PFSK-1 (cell line): ENCODE results near the gene CFAP77.

ENCODE experiments used
- FOXP2 ChIP-seq: optimal IDR thresholded peaks from 2 replicates; pipeline ENCODE3; 2011; ENCODE audit warnings: borderline replicate concordance, control low read depth, inconsistent platforms; ENCODE audit not compliant: insufficient read depth; ENCODE audit errors: extremely low read length, extremely low read depth
- POLR2AphosphoS5 ChIP-seq: IDR thresholded peaks from 2 replicates; pipeline ENCODE4 v1.6.1; 2012; ENCODE audit warnings: low read depth, mild to moderate bottlenecking, control low read depth, low read length, moderate library complexity

DNA sequence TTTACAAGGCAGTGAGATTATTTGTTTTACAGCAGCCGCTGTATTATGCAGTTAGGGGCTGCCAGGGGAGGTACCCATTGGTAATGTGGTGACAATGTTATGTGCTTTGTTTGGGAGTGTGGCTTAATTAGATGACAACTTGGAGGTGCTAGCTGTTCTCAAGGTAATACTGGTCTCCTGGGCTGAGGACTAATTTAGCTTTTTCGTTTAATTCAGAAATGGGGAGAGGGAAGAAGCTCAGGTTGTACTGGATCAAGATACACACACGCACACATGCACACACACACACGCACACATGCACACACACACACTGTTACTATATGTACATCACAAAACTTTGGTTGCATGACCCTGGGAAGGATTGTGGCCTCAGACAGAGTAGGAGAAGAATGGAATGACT is 37.9 kb downstream of the CFAP77 start:
- TF ChIP-seq POLR2AphosphoS5: no peak
- TF ChIP-seq FOXP2: no peak
